Activated naive CD4-positive, alpha-beta T cell treated with anti-CD3 and anti-CD28 coated beads, Interleukin-2, amount 10 ng/mL, durations not matched to agents 7 days and 5 days (primary cell): ENCODE data around the gene SLC7A9.

ENCODE experiments used
- CTCF ChIA-PET: fragments of 350-600 bp; sonication (Branson Sonifier 250); formaldehyde crosslinking; loops from one replicate; lab custom pipeline; 2021; ENCODE audit warnings: antibody characterized with exemption; lab: Charles Lee
- DNase-seq: peaks from one replicate; pipeline ENCODE4 v3.0.0-alpha.2; 2020
- H3K27ac Mint-ChIP-seq: one replicate; pipeline ENCODE4 v1.8.0; 2021; ENCODE audit warnings: mild to moderate bottlenecking, moderate library complexity, mixed read lengths
- H3K27me3 Mint-ChIP-seq: one replicate; pipeline ENCODE4 v1.8.0; 2021; ENCODE audit warnings: mild to moderate bottlenecking, mixed read lengths
- H3K36me3 Mint-ChIP-seq: one replicate; pipeline ENCODE4 v1.8.0; 2021; ENCODE audit warnings: mixed read lengths
- H3K4me1 Mint-ChIP-seq: one replicate; pipeline ENCODE4 v1.8.0; 2021; ENCODE audit warnings: mixed read lengths
- H3K4me3 Mint-ChIP-seq: one replicate; pipeline ENCODE4 v1.8.0; 2021; ENCODE audit warnings: mild to moderate bottlenecking, moderate library complexity, mixed read lengths
- H3K9me3 Mint-ChIP-seq: one replicate; pipeline ENCODE4 v1.8.0; 2021; ENCODE audit warnings: mixed read lengths

The SLC7A9 gene

GRCh38 chr19:32869369-32869965 lies at the start of gene SLC7A9:
TSS of gene SLC7A9 (minus strand) at chr19:32869767. CDS start at chr19:32868534, 1,233 bp downstream.
- DNase-seq: no peak
- no peak within 1 kb of the TSS for H3K27ac Mint-ChIP-seq
- H3K27me3 Mint-ChIP-seq: peaks cover 3% of the 10 kb centered on the region
- no peak within 1 kb of the TSS for H3K4me3 Mint-ChIP-seq
- CTCF ChIA-PET: no interaction called here
- H3K36me3 Mint-ChIP-seq: no peaks in the 10 kb centered on the region
- H3K9me3 Mint-ChIP-seq: no peaks in the 10 kb centered on the region
- H3K4me1 Mint-ChIP-seq: no peaks in the 10 kb centered on the region

GRCh38 chr19:32919365-32919764 lies 49.8 kb upstream of the SLC7A9 start:
- H3K9me3 Mint-ChIP-seq: no peaks in the 10 kb centered on the region
- CTCF ChIA-PET: no interaction called here
- no peak overlapping the region for H3K4me3 Mint-ChIP-seq
- H3K36me3 Mint-ChIP-seq: peaks cover 9% of the 10 kb centered on the region
- DNase-seq: no peak
- H3K4me1 Mint-ChIP-seq: peaks cover 6% of the 10 kb centered on the region
- no peaks in the 10 kb centered on the region for H3K27me3 Mint-ChIP-seq
- no peak overlapping the region for H3K27ac Mint-ChIP-seq

DNA sequence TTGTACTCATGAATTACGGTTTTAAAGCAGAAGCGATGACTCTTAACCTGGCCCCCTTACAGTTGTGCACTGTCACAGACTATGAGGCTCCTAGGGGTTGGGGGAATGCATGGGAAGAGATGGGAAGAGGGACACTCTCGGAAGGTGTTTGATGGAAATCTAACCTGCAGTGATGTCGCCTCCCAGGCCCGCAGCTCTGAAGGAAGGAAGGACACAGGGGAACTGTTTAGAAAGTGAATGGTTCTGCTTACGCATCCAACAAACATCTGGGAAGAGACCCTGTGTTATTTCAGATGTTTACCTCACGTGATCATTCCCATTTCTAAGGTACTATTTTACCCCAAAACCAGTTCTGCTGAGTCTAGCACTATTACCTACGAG lies 48.0 kb upstream of the SLC7A9 start:
- Mint-ChIP-seq H3K36me3 (peaks cover 6% of the 10 kb centered on the region), H3K4me3 (no peak overlapping the region), H3K4me1 (peaks cover 6% of the 10 kb centered on the region), H3K27ac (peak overlapping the region; percentile 11), H3K9me3 (no peaks in the 10 kb centered on the region), H3K27me3 (no peaks in the 10 kb centered on the region)
- CTCF ChIA-PET: no interaction called here
- DNase-seq: no peak

DNA sequence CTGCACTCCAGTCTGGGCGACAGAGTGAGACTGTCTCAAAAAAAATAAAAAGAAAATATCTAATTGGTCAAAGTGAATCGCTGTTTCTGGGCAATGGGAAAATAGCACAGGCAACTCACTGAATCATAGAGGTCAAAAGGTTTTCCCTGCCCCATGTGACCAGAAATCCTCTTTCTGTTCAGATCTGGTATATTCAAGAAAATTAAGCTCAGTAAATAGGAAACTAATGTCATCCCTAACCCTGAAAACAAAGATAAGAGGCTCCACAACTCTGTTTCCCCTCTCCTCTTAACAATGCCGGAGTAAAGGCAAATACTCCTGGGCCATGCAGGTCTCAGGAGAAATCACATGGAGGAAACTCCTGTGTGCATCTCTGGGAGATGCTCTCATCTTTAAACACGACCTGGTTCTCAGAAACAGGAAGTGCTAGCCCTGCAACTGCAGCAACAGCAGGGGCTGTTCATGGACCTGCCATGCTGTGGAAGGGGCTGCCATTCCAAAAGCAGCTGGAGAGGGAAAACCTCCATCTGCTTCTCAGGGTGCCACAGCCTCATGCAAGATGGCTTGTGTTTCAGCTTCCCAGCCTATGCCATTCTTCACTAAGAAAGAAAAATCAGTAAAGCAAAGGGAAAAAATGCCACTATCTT lies 47.5 kb upstream of the SLC7A9 start:
- CTCF ChIA-PET: no interaction called here

GRCh38 chr19:32914879-32915660 lies 45.5 kb upstream of the SLC7A9 start:
- peaks cover 5% of the 10 kb centered on the region for H3K36me3 Mint-ChIP-seq
- no peak overlapping the region for H3K4me3 Mint-ChIP-seq
- no peaks in the 10 kb centered on the region for H3K9me3 Mint-ChIP-seq
- CTCF ChIA-PET: interaction anchor here (1.0 kb wide), 1 partner anchor 61 kb away, joined by 3 read pairs; no protein-coding TSS in a partner anchor
- no peak overlapping the region for H3K27ac Mint-ChIP-seq
- no peak for DNase-seq
- H3K4me1 Mint-ChIP-seq: peaks cover 6% of the 10 kb centered on the region
- H3K27me3 Mint-ChIP-seq: no peaks in the 10 kb centered on the region

More for the DNA sequence above, 47.5 kb upstream of the SLC7A9 start:
- Mint-ChIP-seq H3K27me3 (no peaks in the 10 kb centered on the region), H3K9me3 (no peaks in the 10 kb centered on the region), H3K36me3 (peaks cover 5% of the 10 kb centered on the region), H3K4me3 (no peak overlapping the region), H3K4me1 (peaks cover 6% of the 10 kb centered on the region), H3K27ac (peak overlapping the region; percentile 11)
- no peak for DNase-seq

DNA sequence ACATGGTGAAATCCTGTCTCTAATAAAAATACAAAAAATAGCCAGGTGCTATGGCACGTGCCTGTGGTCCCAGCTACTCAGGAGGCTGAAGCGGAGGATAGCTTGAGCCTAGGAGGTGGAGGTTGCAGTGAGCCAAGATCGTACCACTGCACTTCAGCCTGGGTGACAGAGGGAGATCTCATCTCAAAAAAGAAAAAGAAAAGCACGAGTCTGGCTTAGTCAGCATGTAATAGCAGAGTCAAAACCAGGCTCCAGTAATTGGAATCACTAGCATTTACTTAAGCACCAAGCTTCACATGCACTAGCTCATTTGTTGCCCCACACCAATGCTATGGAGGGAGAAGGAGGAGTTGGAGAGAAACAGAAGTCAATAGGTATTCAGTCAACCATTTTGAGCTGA lies 41.9 kb upstream of the SLC7A9 start:
- H3K27me3 Mint-ChIP-seq: no peaks in the 10 kb centered on the region
- no peak for DNase-seq
- H3K27ac Mint-ChIP-seq: no peak overlapping the region
- no peak overlapping the region for H3K4me3 Mint-ChIP-seq
- CTCF ChIA-PET: interaction anchor here (1.6 kb wide), 1 partner anchor 13 kb away, joined by 3 read pairs; no protein-coding TSS in a partner anchor
- H3K9me3 Mint-ChIP-seq: no peaks in the 10 kb centered on the region
- no peaks in the 10 kb centered on the region for H3K4me1 Mint-ChIP-seq
- peaks cover 13% of the 10 kb centered on the region for H3K36me3 Mint-ChIP-seq

DNA sequence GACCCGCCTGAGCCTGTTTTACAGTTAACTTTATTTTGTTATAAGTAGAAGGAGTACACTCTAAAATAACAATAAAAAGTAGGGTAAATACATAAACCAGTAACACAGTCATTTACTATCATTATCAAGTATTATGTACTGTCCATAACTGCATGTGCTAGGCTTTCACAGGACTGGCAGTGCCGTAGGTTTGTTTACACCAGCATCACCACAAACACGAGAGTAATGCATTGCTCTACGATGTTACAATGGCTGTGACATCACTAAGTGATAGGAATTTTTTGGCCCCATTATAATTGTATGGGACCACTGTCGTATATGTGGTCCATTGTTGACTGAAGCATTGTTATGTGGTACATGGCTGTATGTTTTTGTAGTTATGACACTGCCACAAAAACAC lies 41.3 kb upstream of the SLC7A9 start:
- Mint-ChIP-seq H3K27ac (no peak overlapping the region), H3K4me3 (no peak overlapping the region), H3K27me3 (no peaks in the 10 kb centered on the region), H3K4me1 (no peaks in the 10 kb centered on the region), H3K9me3 (no peaks in the 10 kb centered on the region), H3K36me3 (peaks cover 13% of the 10 kb centered on the region)
- CTCF ChIA-PET: no interaction called here
- DNase-seq: no peak

DNA sequence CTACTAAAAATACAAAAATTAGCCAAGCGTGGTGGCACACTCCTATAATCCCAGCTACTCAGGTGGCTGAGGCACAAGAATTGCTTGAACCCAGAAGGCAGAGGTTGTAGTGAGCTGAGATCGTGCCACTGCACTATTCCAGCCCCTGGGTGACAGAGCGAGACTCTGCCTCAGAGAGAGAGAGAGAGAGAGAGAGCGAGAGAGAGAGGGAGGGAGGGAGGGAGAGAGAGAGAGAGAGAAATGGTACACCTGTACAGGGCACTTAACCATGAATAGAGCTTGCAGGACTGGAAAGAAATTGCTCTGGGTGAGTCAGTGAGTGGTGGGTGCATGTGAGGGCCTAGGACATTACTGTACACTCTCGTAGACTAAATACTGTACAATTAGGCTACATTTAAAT lies 40.5 kb upstream of the SLC7A9 start:
- Mint-ChIP-seq H3K36me3 (peaks cover 13% of the 10 kb centered on the region), H3K4me1 (no peaks in the 10 kb centered on the region), H3K27ac (no peak overlapping the region), H3K27me3 (no peaks in the 10 kb centered on the region), H3K4me3 (no peak overlapping the region), H3K9me3 (no peaks in the 10 kb centered on the region)
- CTCF ChIA-PET: no interaction called here
- DNase-seq: no peak

DNA sequence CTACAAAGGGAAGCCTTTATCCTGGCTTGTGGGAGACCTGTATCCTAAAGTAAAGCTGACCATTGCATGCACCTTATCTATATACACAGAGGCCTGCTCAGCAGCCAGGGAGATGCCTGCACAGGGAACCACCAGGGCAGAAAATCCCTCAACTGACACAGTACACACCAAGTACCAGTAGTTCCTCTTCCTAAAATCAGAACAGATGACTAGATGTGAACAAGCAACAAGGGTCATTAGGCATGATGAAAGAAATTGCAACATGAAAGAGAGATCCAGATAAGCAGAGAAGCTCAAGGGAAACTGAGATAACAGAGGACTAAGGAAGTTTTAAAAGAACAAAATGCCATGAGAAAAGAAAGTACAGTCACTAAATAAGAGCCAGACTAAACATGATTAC lies 39.7 kb upstream of the SLC7A9 start:
- no peak for DNase-seq
- CTCF ChIA-PET: no interaction called here
- no peaks in the 10 kb centered on the region for H3K27me3 Mint-ChIP-seq
- peaks cover 13% of the 10 kb centered on the region for H3K36me3 Mint-ChIP-seq
- no peaks in the 10 kb centered on the region for H3K4me1 Mint-ChIP-seq
- no peaks in the 10 kb centered on the region for H3K9me3 Mint-ChIP-seq
- H3K4me3 Mint-ChIP-seq: no peak overlapping the region
- no peak overlapping the region for H3K27ac Mint-ChIP-seq

DNA sequence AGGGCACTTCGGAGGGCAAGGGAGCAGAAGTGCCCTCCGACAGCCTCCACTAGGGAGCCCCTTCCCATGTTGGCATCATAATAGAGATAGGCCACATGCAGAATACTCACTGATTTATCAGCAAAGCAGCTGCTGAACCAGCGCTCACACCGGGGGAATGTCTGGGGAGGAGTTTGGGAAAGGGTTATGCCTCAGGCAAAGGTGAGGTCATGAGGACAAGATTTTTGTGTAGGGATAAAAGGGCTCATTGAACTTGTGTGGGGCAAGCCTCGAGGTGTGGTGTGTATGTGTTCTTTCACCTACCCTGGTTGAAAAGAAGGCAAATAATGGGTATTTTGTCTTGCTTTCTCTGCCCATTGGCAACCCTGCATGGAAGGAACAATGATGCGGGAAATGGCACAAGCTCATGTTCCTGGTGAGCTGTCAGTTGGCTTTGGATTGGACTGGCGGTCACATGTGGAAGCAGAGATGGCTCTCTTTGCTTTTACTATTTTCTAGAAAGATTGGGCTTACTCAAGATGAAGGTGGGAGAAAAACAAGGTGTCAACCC lies 39.1 kb upstream of the SLC7A9 start:
- no peak for DNase-seq
- CTCF ChIA-PET: no interaction called here

GRCh38 chr19:32902448-32902847 lies 32.9 kb upstream of the SLC7A9 start:
- Mint-ChIP-seq H3K27ac (no peak overlapping the region), H3K9me3 (no peaks in the 10 kb centered on the region), H3K27me3 (no peaks in the 10 kb centered on the region), H3K36me3 (peaks cover 8% of the 10 kb centered on the region), H3K4me1 (no peaks in the 10 kb centered on the region), H3K4me3 (no peak overlapping the region)
- no peak for DNase-seq
- CTCF ChIA-PET: no interaction called here

More for the DNA sequence above, 39.1 kb upstream of the SLC7A9 start:
- Mint-ChIP-seq H3K27me3 (no peaks in the 10 kb centered on the region), H3K36me3 (peaks cover 13% of the 10 kb centered on the region), H3K4me3 (no peak overlapping the region), H3K27ac (no peak overlapping the region), H3K9me3 (no peaks in the 10 kb centered on the region), H3K4me1 (no peaks in the 10 kb centered on the region)

DNA sequence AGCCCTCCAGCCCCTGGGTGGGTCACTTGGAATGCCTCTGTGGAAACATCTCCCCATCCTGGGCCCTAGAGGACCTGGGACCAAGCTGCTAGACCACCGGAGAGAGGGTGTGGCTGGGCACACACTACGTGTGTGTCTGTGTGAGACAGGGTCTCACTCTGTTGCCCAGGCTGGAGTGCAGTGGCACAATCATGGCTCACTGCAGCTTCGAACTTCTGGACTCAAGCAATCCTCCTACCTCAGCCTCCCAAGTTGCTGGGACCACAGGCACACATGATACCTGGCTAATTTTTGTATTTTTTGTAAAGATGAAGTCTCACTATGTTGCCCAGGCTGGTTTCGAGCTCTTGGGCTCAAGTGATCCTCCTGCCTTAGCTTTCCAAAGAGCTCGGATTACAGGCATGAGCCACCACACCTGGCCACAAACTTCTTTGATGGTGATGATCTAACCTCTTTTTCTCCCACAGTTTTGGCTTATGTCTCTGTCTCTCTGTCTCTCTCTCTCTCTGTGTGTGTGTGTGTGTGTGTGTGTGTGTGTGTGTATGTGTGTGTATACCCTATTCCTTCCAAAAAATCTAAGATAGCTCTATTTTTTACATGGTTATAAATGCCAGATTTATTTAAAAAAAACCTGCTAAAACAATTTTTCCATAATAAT lies 32.1 kb upstream of the SLC7A9 start:
- H3K36me3 Mint-ChIP-seq: peaks cover 14% of the 10 kb centered on the region
- no peaks in the 10 kb centered on the region for H3K9me3 Mint-ChIP-seq
- no peak for DNase-seq
- H3K27ac Mint-ChIP-seq: no peak overlapping the region
- H3K4me1 Mint-ChIP-seq: no peaks in the 10 kb centered on the region
- H3K4me3 Mint-ChIP-seq: no peak overlapping the region
- H3K27me3 Mint-ChIP-seq: no peaks in the 10 kb centered on the region
- CTCF ChIA-PET: no interaction called here

DNA sequence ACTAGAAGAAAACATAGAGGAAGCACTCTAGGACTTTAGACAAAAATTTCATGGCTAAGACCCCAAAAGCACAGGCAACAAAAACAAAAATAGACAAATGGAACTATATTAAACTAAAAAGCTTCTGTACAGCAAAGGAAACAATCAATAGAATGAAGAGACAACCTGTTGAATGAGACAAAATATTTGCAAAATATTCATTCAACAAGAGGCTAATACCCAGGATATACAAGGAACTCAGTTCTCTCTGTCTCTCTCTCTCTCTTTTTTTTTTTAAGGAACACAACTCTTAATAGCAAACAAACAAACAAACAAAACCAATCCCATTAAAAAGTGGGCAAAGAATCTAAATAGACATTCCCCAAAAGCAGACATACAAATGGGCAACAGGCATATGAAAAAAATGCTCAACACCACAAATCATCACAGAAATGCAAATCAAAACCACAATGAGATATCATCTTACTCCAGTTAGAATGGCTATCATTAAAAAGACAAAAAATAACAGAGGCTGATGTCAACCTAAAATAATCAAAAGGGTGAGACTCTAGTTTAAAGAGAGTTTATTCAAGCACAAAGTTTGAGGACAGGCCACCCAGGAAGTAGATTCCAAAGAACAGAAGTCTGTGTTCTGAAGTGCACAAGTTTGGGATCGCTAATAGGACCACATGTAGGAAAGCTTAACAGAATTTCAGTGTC lies 27.1 kb upstream of the SLC7A9 start:
- DNase-seq: no peak
- CTCF ChIA-PET: no interaction called here
- Mint-ChIP-seq H3K4me1 (no peaks in the 10 kb centered on the region), H3K9me3 (peaks cover 14% of the 10 kb centered on the region), H3K27ac (no peak overlapping the region), H3K4me3 (no peak overlapping the region), H3K27me3 (no peaks in the 10 kb centered on the region), H3K36me3 (peaks cover 33% of the 10 kb centered on the region)

DNA sequence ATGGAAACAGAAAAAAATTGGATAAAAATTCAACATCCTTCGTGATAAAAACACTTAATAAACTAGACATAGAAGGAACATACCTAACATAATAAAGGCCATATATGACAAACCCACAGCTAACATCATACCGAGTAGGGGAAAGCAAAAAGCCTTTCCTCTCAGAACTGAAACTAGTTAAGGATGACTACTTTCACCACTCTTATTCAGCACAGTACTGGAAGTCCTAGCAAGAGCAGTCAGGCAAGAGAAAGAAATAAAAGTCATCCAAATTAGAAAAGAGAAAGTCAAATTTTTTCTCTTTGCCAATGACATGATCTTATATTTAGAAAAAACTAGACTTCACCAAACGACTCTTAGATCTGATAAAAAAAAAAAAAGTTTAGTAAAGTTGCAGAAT lies 25.8 kb upstream of the SLC7A9 start:
- no peak overlapping the region for H3K4me3 Mint-ChIP-seq
- no peak for DNase-seq

More for the DNA sequence above, 25.8 kb upstream of the SLC7A9 start:
- Mint-ChIP-seq H3K9me3 (peaks cover 22% of the 10 kb centered on the region), H3K4me1 (no peaks in the 10 kb centered on the region), H3K36me3 (peaks cover 39% of the 10 kb centered on the region), H3K27ac (no peak overlapping the region), H3K27me3 (no peaks in the 10 kb centered on the region)
- CTCF ChIA-PET: no interaction called here
